SK-N-MC (cell line): Measurements from ENCODE around the gene UIMC1.

Source experiments
- EZH2 ChIP-seq: fragments of 200-600 bp; sonication (generic); IDR thresholded peaks from one replicate; pipeline ENCODE4 v1.6.1; 2017; ENCODE audit warnings: antibody characterized with exemption
- POLR2AphosphoS5 ChIP-seq: IDR thresholded peaks from 2 replicates; pipeline ENCODE4 v1.6.1; 2012; ENCODE audit warnings: mild to moderate bottlenecking, low read depth, low read length, borderline replicate concordance

GRCh38 chr5:176938472-176938871 lies 68.1 kb downstream of the UIMC1 start:
- TF ChIP-seq POLR2AphosphoS5 (no peak), EZH2 (no peak)
